DMS153 (cell line): ENCODE data around the gene ALOXE3.
A peak's percentile ranks its signal among the peaks of the same experiment; 100 is the strongest.
"Not testable (repeated sequence)": the region's sequence is repeated elsewhere in the genome, so short reads cannot be mapped to it uniquely, and the experiment has no call there.

Experiments used
- DNase-seq: peaks from one replicate; lab custom pipeline; 2025; lab: John Stamatoyannopoulos, UW

Gene ALOXE3

DNA sequence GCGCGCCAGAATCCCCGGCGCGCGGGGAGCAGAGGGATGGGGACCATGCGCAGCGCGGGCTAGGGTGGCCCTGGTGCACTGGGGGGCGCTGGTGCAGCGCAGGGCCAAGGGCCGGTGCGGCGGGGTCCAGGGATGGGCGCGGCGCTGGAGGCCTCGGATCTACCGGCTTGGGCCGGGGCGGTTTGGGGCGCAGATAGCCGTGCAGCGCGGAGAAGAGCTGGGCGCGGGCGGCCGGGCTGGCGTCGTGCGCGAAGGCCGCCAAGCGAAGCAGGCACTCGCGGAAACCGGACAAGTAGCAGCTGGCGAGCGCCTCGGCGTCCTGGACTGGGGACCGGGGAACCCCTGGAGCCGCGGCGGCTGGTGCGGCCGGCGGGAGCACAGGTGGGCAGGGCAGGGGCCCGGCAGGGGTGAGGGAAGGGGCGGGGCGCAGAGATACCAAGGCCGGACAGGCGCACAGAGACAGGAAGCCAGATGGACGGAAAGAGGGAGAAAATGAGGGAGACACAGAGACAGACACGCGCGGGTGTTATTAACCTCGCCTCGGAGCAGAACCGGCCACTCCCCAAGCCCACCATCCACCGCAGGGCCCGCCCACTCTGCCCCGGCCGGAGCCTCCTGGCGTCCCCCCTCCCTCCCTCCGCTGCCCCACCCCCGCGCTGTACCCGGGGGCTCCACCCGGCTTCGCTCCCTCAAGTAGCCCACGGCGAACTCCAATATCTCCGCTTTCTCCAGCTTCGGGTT is 3.5 kb upstream of the ALOXE3 start:
- no peak for DNase-seq

DNA sequence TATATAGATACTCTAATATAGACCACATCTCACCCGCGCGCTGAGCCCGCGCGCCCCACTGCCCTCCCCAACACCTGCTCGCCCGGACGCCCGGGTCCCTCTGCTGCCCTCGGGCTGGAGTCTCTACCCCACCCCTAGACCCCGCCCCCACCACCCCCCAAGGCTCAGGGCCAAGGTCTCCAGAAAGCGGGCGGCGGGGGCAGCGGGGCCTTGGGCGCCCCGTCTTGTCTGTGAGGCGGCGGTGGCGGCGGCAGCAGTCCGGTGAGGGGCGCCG is 3.0 kb upstream of the ALOXE3 start:
- DNase-seq = no peak

DNA sequence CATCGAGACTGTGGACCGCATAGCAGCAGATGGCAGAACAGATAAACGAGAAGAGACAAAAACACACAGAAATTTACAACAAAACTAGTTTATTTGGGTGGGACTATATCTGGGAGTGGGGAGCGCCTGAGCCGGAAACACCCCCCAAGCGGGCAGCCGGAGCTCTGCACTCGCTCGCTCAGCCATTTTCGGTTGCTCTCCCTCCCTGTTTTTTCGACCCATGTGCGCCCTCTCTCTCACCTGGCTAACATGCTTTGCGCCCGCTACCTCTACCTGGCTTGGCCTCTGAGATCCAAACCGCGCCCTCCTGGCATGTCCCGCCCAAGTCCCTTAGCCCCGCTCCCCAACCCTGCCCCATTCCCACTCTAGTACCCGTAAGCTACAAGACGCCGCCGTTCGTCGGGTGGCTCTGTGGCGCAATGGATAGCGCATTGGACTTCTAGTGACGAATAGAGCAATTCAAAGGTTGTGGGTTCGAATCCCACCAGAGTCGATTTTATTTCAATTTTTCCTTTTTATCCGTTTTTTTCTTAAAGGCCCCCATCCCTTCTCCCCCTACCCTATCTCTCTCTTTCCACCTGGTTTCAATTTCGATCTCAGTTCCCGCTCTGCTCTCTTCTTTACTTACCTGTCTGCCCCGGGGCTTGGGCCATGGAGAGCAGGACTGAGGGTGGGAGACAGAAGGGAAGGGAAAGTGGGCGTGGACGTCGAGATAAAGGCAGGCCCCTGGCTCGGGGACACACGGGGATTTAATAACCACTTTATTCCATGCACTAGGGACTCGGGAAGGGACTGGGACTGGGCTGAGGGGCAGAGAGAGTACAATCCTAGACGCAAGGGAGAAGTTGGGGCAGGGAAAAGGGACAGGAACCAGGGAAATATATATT is 2.4 kb upstream of the ALOXE3 start:
- peak; percentile 30 for DNase-seq

DNA sequence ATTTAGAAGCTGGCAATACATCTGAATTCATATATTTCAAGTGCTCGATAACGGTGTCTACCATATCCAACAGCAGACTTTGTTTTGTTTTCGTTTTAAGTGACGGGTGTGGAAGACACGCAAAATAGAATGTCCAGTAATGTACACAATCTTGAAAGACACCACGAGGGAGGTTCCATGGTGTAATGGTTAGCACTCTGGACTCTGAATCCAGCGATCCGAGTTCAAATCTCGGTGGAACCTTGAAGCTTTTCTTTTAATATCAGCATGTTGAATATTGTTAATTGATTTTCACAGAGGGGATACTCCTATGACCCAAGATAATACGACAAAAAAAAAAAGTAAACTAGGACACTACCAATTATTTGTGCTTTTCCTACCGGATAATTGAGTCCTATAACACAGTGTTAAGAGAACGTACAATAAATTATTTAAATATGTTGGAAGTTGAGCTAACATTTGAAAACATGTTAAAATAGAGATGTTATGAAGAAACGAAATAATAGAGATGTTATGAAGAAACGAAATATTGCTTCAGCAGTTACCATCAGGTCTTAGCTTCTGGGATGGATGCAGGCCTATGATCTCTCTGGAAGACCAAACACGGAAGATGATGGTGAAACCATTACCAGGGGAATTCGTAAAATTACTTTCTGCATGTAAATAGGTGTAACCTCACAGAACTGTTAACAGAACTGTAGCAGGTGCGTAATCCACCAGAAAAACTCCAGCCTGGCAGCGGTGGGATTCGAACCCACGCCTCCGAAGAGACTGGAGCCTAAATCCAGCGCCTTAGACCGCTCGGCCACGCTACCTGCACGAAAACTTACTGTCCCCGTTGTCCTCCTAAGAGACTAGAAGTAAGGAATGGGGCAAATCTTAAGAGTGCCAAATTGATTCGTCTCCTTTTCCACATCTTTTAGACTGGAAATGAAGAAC is 1.5 kb upstream of the ALOXE3 start:
- peak; percentile 70 for DNase-seq

DNA sequence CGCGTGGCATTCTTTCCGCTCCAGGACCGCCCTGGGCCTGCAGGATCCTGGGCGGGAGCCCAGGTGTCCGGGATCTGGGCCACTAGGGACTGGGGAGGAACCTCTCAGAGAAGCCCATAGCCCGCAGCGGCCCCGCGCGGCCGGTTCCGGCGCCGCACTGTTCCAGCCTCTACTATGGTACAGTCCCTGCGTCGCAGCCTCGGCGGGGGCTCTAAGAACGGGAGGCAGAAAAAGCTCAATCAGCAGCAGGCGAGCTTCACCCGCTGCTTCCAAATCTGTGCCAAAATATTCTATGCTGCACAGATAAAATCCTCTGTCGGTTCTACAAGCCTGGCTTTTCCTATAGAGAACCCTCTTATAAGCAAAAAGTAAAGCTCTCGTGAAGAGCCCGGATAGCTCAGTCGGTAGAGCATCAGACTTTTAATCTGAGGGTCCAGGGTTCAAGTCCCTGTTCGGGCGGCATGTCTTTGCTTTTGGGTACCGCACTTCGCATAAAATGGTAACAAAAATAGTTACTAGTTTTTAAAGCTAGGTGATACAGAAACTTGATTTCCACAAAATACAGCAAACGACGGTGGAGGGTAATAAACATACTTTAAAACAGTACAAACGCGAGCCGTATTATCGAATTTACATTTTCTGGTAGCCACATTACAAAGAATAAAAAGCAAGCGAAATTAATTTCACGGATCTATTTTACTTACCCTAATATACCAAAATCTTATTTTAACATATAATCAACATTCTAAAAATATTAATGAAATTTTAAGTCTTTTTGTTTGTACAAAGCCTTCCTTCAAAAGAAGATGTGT is 661 bp upstream of the ALOXE3 start:
- peak; percentile 42 for DNase-seq

DNA sequence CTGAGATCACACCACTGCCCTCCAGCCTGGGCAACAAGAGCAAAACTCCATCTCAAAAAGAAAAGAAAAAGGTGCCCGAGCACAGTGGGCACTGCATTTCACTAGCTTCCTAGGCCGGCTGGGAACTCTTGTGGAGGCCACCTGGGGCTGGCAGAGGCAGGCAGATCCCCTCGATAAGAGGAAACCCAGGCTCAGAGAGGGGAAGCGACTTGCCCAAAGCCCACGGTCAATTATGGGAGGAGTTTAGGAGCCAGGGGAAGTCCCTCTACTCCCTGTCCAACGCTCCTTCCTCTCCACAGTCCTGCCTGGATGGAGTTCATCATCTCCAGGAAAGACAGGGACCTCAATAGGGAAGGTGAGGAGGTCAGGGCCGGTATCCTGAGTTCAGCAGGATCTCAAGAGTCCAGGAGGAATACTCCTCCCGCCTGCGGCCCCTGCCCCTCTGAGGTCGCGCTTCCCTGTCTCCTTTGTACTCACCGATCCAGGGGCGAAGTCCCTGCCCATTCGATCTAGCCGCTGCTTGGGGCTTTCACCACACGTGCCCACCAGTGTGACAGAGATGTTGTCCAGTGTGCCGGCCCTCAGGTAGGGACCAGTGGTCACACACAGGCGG is 841 bp downstream of the ALOXE3 start:
- DNase-seq = no peak

DNA sequence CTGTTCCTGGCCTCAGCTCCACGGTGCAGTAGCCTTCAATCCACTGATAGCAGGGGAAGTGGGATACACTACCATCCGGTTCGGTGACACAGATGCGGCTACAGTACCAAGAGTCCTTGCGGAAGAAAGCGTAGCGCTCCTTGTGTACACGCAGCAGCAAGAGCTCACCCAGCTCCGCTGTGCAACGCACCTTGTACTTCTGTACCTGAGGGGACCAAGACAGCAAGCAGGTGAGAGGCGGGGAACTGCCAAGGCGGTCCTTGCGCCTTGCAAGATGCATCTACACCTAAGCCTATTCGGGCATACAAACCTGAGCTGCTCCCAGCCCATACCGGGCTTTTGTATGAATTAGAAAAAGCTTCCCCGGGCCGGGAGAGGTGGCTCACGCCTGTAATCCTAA is 1.5 kb downstream of the ALOXE3 start:
- no peak for DNase-seq

DNA sequence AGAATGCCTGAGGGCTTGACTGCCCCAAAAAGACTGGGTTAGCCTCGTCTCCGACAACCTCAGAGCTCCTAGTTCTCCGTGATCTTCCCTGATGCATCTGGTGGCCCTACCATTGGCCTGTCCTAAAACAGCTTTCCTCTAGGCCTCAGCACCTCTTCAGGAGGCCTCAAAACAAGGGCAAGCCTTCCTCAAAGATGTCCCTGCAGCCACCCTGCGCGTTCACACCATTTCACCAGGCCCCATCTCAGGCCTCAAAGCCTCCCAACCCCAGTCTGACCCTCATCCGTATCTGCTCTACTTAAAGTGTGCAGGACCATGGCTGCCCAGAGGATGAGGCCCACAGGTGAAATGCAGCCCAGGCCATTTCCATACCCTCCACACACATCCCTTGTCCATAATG is 7.4 kb downstream of the ALOXE3 start:
- DNase-seq = no peak

DNA sequence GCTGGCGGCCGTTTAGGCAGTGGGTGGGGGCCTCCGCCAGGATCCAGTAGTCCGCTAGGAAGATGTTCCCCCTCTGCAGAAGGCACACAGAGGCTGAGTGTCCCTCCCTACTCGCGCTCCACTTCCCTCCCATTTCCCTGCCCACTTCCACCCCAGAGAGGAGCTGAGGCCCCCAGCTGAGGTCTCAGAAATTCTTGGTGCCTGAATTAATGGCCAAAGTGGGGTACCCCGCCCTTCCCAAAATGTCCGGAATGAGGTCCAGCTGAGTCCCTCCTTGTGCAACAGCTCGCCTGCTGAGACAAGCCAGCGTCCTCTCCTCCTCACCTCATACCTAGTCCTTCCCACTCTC is 7.9 kb downstream of the ALOXE3 start:
- DNase-seq = no peak

DNA sequence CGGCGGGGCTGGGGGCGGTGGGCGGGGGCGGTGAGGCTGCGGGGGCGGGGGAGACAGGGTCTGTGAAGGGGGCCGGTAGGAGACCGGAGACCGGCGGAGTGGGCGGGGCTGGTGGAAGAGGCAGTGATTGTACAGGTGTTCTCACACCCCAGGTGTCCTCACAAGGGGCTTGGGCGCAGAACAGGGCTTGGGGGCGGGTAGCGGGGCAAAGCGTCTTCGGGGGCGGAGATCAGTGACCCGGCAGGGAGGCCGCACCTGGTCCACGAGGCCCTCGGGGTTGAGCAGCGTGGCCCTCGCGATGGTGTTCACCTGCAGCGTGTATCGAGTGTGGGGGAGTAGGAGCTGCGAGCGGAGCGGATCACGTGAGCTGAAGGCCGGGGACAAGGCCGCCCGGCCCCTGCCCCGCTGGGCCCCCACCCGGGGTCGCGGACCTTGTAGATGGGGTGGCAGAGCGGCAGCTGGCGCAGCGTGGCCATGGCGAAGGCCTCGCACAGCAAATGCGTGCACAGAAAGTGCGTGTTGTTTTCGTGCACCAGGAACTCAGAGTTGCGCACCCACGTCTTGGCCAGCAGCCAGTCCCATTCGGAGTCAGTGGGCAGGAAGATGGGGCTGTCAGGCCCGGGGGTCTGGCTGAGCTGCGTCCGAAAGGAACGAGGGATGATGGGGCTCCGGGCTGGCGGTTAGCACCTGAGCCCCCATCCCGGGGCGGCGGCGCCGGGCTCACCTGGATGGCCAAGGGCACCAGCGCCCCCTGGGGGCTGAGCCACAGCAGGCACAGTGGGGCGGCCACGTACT is 8.5 kb downstream of the ALOXE3 start:
- DNase-seq = no peak

DNA sequence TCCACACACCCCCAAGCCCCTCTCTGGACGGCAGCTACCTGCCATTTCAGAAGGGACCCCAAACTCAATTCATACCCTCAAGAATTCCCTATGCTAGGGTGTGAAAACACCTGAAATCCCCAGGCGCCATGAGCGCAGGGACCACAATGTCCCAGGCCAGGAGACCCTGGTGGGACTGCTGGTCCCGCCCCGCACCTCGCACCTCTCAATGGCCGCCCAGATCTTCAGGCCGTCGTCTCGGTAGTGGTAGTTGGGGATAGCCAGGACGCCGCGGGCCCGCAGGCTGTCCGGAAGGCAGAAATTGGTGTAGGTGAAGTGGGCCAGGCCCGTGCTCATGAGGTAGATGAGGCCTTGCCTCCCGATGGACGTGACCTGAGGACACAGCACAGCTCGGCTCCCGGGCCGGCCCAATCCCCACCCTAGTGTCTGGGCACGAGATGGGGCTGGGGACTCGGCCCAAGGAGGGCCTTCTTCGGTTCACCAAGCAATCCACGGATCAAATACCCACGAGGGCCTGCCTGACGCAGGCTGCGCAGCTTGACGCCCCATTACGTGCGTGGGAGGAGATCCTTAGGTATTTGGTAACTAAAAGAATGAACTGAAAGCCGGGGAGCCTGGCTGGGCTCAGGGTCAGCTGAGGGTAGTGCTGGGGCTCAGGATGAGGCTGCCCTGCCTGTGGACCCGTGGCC is 9.2 kb downstream of the ALOXE3 start:
- no peak for DNase-seq

DNA sequence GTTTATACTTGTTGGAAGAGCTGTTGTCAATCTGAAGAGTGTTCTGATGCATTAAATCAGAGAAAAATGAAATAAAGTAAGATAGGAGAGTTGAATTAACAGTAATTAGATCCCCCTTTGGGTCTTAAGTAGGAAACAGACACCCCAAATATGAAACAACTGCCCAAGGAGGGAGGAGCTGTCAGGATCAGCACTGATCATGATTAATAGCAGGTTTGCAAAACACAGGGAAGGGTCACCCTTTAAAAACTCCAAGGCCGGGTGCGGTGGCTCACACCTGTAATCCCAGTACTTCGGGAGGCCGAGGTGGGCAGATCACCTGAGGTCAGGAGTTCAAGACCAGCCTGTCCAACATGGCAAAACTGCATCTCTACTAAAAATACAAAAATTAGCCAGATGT is 11.3 kb downstream of the ALOXE3 start:
- not testable (repeated sequence) for DNase-seq

DNA sequence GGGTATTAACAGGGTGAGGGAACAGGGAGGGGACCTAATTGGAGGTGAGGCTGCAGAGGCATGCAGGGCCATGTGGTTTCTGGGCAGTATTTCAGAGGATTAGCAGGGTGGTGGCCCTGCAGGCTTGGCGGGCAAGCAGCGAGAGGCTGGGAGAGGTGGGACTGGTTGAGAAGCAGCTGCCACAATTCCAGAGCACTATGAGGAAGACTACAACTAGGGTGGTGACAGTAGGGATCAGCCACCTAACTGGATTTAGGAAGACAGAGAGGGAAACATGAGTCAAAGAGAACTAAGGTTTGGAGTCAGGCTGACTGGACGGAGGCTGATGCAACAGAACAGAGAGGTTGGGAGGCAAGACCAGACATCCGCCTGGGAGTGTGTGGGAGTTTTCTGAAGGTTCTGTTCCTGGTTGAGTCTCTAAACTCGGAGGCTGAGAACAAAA is 12.3 kb downstream of the ALOXE3 start:
- DNase-seq = no peak

DNA sequence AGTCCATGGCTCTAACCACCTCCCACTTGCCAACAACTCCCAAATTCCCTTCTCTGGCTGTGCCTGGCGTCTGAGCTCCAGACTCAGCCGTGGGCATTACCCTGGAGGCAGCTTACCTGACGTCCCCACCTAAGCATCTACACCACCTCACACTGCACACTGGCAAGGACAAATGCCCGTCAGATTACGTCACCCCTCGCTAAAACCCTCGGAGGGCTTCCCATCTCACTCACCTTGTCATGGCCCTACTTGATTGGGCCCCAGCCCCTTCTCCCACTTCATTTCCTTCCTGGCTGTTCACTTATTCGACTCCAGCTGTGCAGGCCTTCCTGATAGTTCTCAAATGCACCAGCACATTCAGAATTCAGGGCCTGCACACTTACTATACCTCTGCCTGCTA is 13.4 kb downstream of the ALOXE3 start:
- DNase-seq = no peak

DNA sequence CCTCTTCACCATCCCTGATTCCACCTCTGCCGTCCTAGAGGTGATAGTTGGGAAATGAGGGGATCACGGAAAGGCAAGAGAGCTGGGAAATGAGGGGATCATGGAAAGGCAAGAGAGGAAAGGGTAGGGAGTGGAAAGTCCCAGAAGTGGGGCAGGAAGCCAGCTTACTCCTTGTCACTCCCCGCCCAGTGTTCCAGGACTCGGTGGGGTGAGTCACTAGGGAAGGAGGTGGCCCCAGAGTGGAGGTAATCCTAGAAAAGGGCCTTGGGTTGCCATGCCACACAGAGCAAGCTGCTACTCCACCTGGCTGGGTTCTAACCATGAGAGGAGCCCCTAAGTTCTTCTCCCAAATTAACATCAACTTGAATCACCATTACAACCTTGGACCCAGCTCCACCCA is 14.8 kb downstream of the ALOXE3 start:
- DNase-seq = no peak

DNA sequence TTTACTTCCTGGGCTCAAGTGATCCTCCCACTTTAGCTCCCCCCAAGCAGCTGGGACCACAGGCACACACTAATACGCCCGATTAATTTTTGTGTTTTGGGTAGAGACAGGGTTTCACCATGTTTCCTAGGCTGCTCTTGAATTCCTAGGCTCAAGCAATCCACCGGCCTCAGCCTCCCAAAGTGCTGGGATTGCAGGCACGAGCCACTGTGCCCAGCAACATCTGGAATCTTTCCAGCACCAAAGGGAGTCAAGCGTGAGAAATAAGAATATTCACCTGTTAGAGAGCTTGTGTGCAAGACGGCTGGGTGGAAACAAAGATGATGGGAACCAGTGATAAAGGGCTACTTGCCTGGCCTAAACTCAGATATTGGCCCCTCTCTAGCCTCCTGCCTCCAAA is 16.6 kb downstream of the ALOXE3 start:
- no peak for DNase-seq

DNA sequence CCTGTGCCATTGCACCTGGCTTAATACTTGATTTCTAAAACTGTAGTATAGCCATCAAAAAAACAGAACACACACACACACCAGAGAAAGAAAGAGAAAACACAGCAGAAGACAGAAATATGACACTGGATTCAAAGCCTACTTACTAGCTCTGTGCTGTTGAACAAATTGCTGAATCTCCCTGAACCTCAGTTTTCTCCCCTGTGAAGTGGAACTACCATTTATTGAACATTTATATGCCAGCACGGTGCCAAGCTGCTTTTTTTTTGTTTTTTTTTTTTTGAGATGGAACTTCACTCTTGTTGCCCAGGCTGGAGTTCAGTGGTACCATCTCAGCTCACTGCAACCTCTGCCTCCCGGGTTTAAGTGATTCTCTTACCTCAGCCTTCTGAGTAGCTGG is 17.6 kb downstream of the ALOXE3 start:
- no peak for DNase-seq

DNA sequence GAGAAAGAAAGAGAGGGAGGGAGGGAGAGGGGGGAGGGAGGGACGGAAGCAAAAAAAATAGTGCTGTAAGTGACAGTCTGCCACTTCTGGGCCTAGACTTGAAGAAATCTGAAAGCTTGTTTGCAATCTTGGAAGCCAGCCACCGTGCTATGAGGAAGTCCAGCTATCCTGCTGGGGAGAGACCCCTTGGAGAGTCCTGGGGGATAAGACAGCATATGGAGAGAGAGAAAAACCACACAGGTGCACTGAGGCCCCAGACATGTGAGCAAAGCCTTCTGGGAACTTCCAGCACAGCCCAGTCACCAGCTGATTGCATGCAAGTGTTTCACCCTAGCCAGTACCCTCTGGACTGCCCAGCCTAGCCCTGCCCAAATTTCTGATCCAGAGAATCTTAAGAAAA is 18.2 kb downstream of the ALOXE3 start:
- DNase-seq = no peak

DNA sequence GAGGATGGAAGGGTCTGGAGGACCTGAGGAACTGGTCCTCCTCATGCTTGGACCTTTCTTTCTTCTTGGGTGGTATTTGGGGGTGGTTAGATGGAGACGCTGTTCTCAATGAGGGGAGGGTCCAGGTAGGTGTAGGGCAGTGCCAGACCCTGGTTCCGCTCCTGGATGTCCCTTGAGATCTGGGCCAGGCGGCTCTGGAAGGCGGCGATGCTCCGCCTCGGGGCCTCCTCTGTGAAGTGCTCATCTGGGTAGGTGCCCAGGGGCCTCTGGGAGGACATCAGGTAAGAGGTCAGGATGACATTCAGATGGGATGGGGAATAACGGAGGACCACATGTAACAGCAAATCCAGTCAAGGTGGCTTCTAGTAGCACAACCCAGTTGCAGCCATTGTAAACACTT is 21.8 kb downstream of the ALOXE3 start:
- DNase-seq = no peak

DNA sequence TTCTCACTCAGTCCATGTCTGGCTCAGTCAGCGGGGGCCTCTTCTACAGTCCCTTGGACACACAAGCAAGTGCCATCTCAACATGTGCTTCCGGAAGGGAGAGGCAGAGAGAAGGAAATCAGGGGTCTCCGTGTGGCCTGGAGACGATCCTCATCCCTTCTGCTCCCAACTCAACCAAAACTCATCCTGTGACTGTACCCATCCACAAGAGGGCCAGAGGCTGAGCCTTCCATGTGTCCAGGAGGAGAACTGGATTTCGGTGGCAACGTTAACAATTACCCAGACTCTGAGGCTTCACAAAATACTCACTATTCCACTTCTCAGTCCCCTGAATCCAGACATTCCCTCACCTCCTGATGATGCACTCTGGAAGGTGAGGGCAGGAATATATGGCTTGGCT is 23.0 kb downstream of the ALOXE3 start:
- DNase-seq = no peak
